Measurements from ENCODE around the gene NEK10. TPM values are rescaled to one million over a fixed set of nuclear protein-coding genes. Genes with fewer than 3 reads are reported as not detected.

The NEK10 gene
- total RNA-seq, 6 experiments from 2014 or later = 5.2 to 9.5 (median 6.5) TPM

GRCh38 chr3:27134171-27134796 lies 234.9 kb downstream of the NEK10 start:
- Mint-ChIP-seq H3K36me3 (ENCODE audit: low read depth) (peaks cover 2% of the 10 kb centered on the region; the same call in 1 of the 2 replicates), H3K4me1 (ENCODE audit: low read depth) (peaks cover 13% of the 10 kb centered on the region), H3K4me3 (peak overlapping the region; percentile 10; the same call in 1 of the 2 replicates), H3K27me3 (ENCODE audit: insufficient read depth) (no peaks in the 10 kb centered on the region), H3K9me3 (no peaks in the 10 kb centered on the region), H3K27ac (no peak overlapping the region)
- peak; percentile 53 for DNase-seq
- TF ChIP-seq CTCF (IDR thresholded peaks at IDR 0.05) = peak; percentile 97

GRCh38 chr3:27133060-27133459 lies 236.1 kb downstream of the NEK10 start:
- Mint-ChIP-seq H3K27me3 (ENCODE audit: insufficient read depth) (no peaks in the 10 kb centered on the region), H3K27ac (no peak overlapping the region), H3K9me3 (no peaks in the 10 kb centered on the region), H3K36me3 (ENCODE audit: low read depth) (no peaks in the 10 kb centered on the region), H3K4me3 (no peak overlapping the region), H3K4me1 (ENCODE audit: low read depth) (peaks cover 13% of the 10 kb centered on the region)
- no peak for TF ChIP-seq CTCF (IDR thresholded peaks at IDR 0.05)
- no peak for DNase-seq

GRCh38 chr3:27130796-27131195 lies 238.4 kb downstream of the NEK10 start:
- H3K9me3 Mint-ChIP-seq = no peaks in the 10 kb centered on the region
- no peak overlapping the region for H3K4me3 Mint-ChIP-seq
- no peak overlapping the region for H3K27ac Mint-ChIP-seq
- H3K36me3 Mint-ChIP-seq (ENCODE audit: low read depth) = no peaks in the 10 kb centered on the region
- H3K4me1 Mint-ChIP-seq (ENCODE audit: low read depth) = peaks cover 13% of the 10 kb centered on the region
- 0 out of 2 replicates have a peak, but pooled peaks cover 1% of the 10 kb centered on the region for H3K27me3 Mint-ChIP-seq (ENCODE audit: insufficient read depth)
- no peak for TF ChIP-seq CTCF (IDR thresholded peaks at IDR 0.05)
- DNase-seq = no peak

GRCh38 chr3:27127879-27128278 lies 241.3 kb downstream of the NEK10 start:
- TF ChIP-seq CTCF (IDR thresholded peaks at IDR 0.05) = no peak
- 0 out of 2 replicates have a peak, but pooled peaks cover 1% of the 10 kb centered on the region for H3K27me3 Mint-ChIP-seq (ENCODE audit: insufficient read depth)
- H3K36me3 Mint-ChIP-seq (ENCODE audit: low read depth) = no peaks in the 10 kb centered on the region
- no peak overlapping the region for H3K27ac Mint-ChIP-seq
- peaks cover 20% of the 10 kb centered on the region for H3K4me1 Mint-ChIP-seq (ENCODE audit: low read depth)
- H3K9me3 Mint-ChIP-seq = no peaks in the 10 kb centered on the region
- DNase-seq = no peak
- H3K4me3 Mint-ChIP-seq = no peak overlapping the region

DNA sequence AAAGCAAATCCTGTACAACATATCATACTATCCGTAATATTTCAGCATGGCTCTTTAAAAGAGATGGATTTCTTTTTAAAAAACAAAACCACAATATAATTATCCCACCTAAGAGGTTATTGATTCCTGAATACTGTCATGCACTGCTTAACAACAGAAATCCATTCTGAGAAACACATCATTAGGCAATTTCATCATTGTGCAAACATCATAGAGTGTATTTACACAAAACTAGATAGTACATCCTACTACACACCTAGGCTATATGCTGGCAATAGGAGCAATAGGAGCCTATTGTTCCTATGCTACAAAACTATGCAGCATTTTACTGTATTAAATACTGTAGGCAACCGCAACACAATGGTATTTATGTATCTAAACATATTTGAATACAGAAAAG lies 242.0 kb downstream of the NEK10 start:
- Mint-ChIP-seq H3K36me3 (ENCODE audit: low read depth) (no peaks in the 10 kb centered on the region), H3K4me3 (no peak overlapping the region), H3K27me3 (ENCODE audit: insufficient read depth) (0 out of 2 replicates have a peak, but pooled peaks cover 1% of the 10 kb centered on the region), H3K27ac (no peak overlapping the region), H3K4me1 (ENCODE audit: low read depth) (peaks cover 20% of the 10 kb centered on the region), H3K9me3 (no peaks in the 10 kb centered on the region)
- no peak for DNase-seq
- no peak for TF ChIP-seq CTCF (IDR thresholded peaks at IDR 0.05)
